Bronchial epithelial cell (primary cell): ENCODE data around the gene CDC42BPG. TPM values are rescaled to one million over a fixed set of nuclear protein-coding genes. Genes with fewer than 3 reads are reported as not detected.

Source experiments
- DNase-seq: peaks from one replicate; pipeline ENCODE4 v3.0.0-alpha.2; 2010; ENCODE audit warnings: low read depth
- FAIRE-seq: peaks from 2 replicates; lab custom pipeline; 2011; peaks lifted over from hg19 to GRCh38; lab: Jason Lieb, UNC
- H3K27me3 ChIP-seq: 2 replicates; pipeline ENCODE4 v1.5.1; 2011; ENCODE audit warnings: low read length; ENCODE audit not compliant: control insufficient read depth, insufficient read depth
- H3K36me3 ChIP-seq: 2 replicates; pipeline ENCODE4 v1.5.1; 2011; ENCODE audit warnings: low read length; ENCODE audit not compliant: control insufficient read depth, insufficient read depth
- H3K4me3 ChIP-seq: 2 replicates; pipeline ENCODE4 v1.5.1; 2011; ENCODE audit warnings: mild to moderate bottlenecking, low read depth, low read length, control low read depth
- total RNA-seq: library from RNA; depleted of rRNA; stranded (reverse); fragments of >200 nt; gene quantifications from 2 replicates; pipeline ENCODE4 v1.2.1, GENCODE V29; 2014
- TF ChIP-seq, protein P1 (sequence below): IDR thresholded peaks from 2 replicates; pipeline ENCODE4 v1.5.1; 2011; ENCODE audit warnings: mild to moderate bottlenecking, moderate library complexity, low read length, control low read depth, inconsistent platforms; ENCODE audit not compliant: insufficient read depth, severe bottlenecking

The CDC42BPG gene
- total RNA-seq, 1 donor from 2014 or later, result 16.6 TPM

DNA sequence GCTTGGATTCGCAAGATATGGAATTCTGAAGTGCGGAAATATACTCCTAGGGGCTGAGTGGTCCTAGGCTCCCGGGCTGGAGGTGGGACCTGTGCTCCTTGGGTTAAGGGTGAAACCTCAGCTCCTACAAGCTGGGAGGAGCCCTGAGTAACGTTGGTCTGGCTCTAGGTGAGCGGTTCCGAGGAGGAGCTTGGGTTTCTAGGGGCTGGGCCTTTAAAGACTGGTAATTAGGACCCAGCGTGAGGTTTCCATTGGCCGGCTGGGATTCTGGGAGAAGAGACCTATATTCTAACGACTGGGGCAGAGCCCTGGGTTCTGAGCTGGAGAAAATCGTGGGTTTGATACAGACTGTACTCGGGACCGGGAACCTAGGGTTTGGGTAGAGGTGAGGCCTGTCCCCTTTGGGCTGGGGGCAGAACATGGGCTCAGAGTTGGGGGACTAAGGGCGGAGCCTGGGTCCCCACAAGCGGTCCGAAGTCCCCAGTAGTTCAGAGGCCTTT lies 40.6 kb downstream of the CDC42BPG start:
- no peaks in the 10 kb centered on the region for H3K27me3 ChIP-seq
- TF ChIP-seq, protein P1, sequence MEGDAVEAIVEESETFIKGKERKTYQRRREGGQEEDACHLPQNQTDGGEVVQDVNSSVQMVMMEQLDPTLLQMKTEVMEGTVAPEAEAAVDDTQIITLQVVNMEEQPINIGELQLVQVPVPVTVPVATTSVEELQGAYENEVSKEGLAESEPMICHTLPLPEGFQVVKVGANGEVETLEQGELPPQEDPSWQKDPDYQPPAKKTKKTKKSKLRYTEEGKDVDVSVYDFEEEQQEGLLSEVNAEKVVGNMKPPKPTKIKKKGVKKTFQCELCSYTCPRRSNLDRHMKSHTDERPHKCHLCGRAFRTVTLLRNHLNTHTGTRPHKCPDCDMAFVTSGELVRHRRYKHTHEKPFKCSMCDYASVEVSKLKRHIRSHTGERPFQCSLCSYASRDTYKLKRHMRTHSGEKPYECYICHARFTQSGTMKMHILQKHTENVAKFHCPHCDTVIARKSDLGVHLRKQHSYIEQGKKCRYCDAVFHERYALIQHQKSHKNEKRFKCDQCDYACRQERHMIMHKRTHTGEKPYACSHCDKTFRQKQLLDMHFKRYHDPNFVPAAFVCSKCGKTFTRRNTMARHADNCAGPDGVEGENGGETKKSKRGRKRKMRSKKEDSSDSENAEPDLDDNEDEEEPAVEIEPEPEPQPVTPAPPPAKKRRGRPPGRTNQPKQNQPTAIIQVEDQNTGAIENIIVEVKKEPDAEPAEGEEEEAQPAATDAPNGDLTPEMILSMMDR, result no peak
- FAIRE-seq (no peak), DNase-seq (no peak)
- peaks cover 13% of the 10 kb centered on the region for H3K36me3 ChIP-seq
- peak overlapping the region; percentile 58 for H3K4me3 ChIP-seq

DNA sequence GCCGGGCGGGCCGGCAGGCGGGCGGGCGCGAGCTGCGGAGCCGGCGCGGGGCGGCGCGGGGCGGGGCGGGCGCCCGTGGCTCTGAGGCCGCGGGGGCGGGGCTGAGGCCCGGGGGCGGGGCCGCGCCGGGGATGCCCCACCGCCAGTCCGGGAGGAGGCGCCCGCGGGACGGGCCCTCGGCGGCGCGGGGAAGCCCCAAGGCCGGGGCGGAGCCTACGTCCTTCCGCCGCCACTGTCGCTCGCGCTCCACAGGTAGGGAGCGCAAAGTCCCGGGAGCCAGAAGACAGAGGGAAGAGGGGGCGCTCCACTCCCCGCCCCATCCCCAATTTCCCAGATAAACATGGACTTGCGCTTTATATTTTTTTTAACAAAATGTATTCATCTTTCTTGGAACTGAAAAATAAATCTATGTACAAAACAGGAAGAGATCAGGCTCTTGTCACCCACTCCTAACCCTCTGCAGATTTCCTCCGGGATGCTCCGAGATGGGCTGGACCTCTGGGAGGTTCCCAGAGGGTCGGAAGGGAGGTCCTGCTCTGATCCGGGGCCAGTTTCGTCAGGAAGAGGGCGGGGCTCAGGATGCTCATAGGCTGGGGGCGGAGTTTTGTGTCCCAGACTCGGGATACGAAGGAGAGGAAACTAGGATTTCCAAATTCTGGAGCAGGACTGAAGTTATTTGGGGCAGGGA lies 41.2 kb downstream of the CDC42BPG start, which contains the start of gene MAP4K2:
TSS of gene MAP4K2 (minus strand) at position 57 of the 688 bp plus-strand sequence. CDS start 65 bp downstream, outside the sequence.
- no peak for FAIRE-seq
- TF ChIP-seq, protein P1, result peak; percentile 32

DNA sequence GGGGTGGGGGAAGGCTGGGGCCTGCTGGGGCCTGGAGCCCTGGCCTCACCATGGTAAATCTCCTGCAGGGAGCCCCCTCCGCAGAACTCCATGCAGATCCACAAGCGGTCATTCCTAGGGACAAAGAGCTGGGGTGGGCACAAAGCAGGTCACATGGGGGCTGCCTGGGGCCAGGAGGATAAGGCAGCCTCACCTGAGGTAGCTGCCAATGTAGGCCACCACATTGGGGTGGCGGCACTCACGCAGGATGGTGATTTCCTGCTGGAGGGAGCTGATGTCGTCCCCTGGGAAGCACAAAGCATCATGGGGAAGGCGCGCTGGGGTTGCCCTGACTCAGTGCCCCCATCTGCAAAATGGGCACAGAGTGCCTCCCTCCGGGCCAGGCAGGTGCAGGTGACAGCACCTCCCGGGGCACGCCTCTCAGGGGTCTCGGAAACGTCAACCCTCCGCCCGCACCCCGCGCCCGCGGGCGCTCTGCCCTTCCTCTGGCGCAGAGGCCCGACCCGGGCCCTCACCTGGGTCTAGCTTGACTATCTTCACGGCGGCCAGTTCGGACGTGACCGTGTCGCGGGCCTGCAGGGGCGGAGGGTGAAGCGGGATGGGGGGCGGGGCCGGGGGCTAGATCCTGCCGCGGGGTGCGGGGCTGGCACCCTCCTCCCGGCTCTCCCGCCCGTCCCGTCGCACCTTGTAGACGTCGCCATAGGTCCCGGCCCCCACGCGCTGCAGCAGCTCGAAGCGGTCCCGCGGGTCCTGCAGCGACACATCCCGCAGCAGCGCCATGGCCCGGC lies 41.9 kb downstream of the CDC42BPG start:
- TF ChIP-seq, protein P1, result no peak
- Histone ChIP-seq H3K4me3 (peak overlapping the region; percentile 51), H3K36me3 (peaks cover 13% of the 10 kb centered on the region), H3K27me3 (no peaks in the 10 kb centered on the region)
- FAIRE-seq (no peak), DNase-seq (no peak)

More for the DNA sequence above, 41.2 kb downstream of the CDC42BPG start, which contains the start of gene MAP4K2:
- Histone ChIP-seq H3K27me3 (no peaks in the 10 kb centered on the region), H3K36me3 (peaks cover 13% of the 10 kb centered on the region), H3K4me3 (peak within 1 kb of the TSS; percentile 58)
- DNase-seq, result peak; percentile 72

DNA sequence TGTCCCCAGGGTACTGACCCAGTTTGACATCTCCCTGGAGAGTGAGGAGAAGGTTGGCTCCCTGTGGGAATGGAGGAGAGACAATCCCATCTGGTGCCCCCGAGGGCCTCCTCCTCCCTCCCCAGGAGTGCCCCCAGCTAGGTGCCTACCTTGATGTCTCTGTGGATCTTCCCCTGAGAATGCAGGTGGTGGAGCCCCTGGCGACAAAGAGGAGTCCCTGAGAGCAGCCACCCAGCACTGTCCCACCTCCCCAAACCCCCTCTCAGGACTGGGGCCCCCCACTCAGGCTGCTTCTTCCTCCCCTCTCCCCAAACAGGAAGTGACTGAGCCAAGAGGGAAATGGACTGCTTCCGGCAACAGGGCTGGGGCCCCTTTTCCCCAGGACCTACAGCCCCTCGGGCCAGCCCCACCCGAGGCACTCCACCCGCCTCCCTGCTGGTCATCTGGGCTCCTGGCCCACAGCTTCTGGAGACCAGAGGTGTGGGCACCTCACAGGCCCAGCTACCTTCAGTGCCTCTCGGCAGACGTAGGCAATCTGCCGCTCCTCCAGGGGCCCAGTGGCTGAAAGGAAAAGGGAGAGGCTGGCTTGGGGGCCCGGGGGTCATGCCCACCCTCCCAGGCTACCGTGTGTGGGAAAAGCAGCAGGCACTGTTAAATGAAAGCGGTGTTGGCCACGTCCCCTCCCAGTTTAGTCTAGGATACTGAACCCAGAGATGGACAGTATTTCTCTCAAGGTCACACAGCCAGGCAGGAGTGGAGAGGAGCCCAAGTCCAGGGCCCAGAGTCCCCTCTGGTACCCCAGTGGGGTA lies 42.7 kb downstream of the CDC42BPG start:
- TF ChIP-seq, protein P1, result no peak
- Histone ChIP-seq H3K36me3 (peaks cover 15% of the 10 kb centered on the region), H3K4me3 (no peak overlapping the region), H3K27me3 (no peaks in the 10 kb centered on the region)
- no peak for DNase-seq
- FAIRE-seq, result no peak

DNA sequence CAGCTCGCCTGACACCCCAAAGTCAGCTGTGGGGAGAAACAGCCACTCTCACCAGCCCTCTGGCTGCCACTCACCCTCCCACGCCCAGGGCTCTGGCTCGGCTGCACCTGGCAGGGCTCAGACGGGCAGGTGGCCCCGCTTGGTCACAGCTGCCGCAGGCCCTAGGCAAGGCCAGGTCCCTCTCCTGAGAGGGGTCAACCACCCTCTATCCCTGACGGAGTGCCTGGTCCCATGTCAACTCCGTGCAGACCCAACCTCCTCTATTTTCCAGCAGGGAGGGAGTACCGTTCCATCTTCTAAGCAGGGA lies 43.3 kb downstream of the CDC42BPG start:
- TF ChIP-seq, protein P1, result no peak
- Histone ChIP-seq H3K27me3 (no peaks in the 10 kb centered on the region), H3K4me3 (no peak overlapping the region), H3K36me3 (peaks cover 12% of the 10 kb centered on the region)
- DNase-seq (no peak), FAIRE-seq (no peak)
